Measurements from ENCODE around the gene MSL1.
A peak's percentile ranks its signal among the peaks of the same experiment; 100 is the strongest.

MSL1 gene

DNA sequence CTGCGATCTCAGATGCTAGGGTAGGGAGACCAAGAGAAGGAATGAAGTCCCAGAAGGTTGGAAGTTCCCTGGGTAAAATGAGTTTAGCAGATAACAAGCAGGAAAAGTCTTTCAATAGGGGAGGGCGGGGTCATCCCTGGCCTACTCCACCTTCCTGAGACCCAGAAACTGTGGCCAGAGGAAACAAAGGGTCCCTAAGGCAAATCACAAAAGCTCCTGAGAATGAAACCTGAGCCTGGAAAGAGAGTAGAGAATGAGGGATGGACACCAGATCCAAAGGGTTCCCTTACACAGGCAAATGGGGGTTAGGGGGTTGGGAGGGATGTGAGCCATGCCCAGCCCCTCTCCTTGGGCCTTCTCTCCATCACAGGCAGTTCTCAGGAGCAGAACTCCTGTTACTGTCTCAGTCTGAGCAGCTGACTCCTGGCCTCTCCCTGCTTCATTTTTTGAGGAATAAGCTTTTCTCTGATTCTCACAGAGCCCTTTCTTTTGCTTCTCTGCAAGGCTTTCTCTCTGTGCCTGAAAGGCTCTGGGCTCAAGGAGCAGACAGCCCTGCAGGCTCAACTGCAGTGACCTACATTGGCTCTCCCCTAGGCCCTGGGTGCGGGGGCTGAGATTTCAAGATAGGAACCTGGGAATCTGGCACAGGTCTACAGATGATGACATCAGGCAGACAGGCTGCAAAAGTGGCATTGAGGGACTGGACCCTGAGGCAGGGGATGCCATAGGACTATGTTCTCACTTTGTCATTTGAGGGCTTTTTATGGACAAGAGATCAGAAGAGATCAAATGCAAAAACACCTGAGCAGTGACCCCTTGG, 11.5 kb upstream of the MSL1 start:
- Histone ChIP-seq H3K36me3 (ENCODE audit: insufficient read depth, low read depth, low read length) (no peaks in the 10 kb centered on the region), H3K9me3 (ENCODE audit: insufficient read depth, low read depth, low read length) (no peaks in the 10 kb centered on the region), H3K4me3 (ENCODE audit: low read length) (no peak overlapping the region), H3K9ac (ENCODE audit: low read depth, low read length) (peak overlapping the region; percentile 27; the same call in 1 of the 2 replicates), H3K27me3 (ENCODE audit: insufficient read depth, low read length) (peaks cover 30% of the 10 kb centered on the region), H3K27ac (ENCODE audit: low read length) (no peak overlapping the region), H3K4me1 (ENCODE audit: insufficient read depth, low read length) (peaks cover 56% of the 10 kb centered on the region)

DNA sequence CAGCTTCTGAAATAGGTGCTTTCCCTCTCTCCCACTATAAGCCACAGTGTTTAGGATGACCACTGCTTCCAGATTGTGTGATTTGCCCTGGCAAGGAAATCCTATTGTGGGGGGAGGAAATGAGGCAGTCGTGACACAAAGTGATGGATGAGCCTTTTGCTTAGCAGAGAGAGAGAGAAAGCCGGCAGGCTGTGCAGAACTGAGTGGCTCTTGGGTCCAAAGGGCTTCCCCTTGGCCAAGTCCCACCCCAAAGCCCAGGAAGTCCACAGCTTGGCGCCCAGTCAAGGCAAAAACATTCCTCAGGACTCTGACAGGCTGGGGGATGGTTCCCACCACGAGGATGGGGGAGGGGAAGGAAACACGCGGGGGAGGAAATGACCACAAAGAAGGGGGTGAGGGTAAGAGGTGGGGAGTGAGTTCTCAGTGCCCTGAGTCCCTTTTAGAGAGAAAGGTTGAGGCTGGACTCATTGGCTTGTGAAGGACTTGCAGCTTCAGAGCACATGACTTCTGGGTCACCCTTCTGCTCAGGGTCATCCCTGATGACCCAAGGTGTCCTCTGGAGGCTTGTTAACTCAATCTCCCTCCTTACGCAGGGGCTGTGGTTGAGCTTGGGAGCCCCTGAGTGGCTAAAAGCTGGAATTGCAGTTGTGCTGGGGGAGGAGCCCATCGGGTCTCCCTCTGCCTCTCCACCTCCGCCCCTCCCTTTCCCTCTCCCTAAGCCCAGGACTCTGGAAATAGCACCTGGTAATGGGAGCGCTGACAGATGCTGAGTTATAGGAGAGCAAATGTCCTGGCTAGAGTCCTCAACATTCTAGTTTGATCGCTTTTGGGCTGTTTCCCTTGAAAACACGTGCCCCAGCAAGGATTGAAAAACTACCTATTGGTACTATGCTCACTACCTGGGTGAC, 10.3 kb upstream of the MSL1 start:
- Histone ChIP-seq H3K9me3 (ENCODE audit: insufficient read depth, low read depth, low read length) (no peaks in the 10 kb centered on the region), H3K27me3 (ENCODE audit: insufficient read depth, low read length) (peaks cover 18% of the 10 kb centered on the region), H3K36me3 (ENCODE audit: insufficient read depth, low read depth, low read length) (no peaks in the 10 kb centered on the region), H3K27ac (ENCODE audit: low read length) (no peak overlapping the region), H3K4me1 (ENCODE audit: insufficient read depth, low read length) (peaks cover 53% of the 10 kb centered on the region), H3K9ac (ENCODE audit: low read depth, low read length) (peak overlapping the region; percentile 49; the same call in 1 of the 2 replicates), H3K4me3 (ENCODE audit: low read length) (peak overlapping the region; percentile 26; the same call in 1 of the 2 replicates)

GRCh38 chr17:40112191-40112711, 9.5 kb upstream of the MSL1 start:
- no peaks in the 10 kb centered on the region for H3K36me3 ChIP-seq (ENCODE audit: insufficient read depth, low read depth, low read length)
- H3K9me3 ChIP-seq (ENCODE audit: insufficient read depth, low read depth, low read length), result no peaks in the 10 kb centered on the region
- H3K9ac ChIP-seq (ENCODE audit: low read depth, low read length), result peak overlapping the region; percentile 49; the same call in 1 of the 2 replicates
- peak overlapping the region; percentile 26; the same call in 1 of the 2 replicates for H3K4me3 ChIP-seq (ENCODE audit: low read length)
- no peak overlapping the region for H3K27ac ChIP-seq (ENCODE audit: low read length)
- peaks cover 45% of the 10 kb centered on the region for H3K4me1 ChIP-seq (ENCODE audit: insufficient read depth, low read length)
- peaks cover 10% of the 10 kb centered on the region for H3K27me3 ChIP-seq (ENCODE audit: insufficient read depth, low read length)

DNA sequence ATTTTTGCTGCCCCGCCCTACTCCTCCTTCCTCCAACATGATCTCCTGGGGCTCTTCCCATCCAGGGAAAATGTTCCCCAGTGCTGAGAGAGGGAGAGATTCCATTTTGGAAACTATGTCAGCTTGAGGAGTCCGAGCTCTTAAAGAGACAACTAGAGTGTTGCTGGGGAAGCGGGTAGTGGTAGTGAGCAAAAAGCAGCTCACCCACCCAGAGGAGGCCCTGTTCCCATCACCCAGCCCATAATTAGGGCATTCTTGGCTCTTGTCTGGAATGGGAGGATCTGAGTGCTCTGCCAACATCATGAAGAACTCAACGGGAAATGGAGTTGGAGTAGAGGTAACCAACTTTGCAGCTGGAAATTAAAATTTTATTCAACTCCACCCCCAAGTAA, 9.1 kb upstream of the MSL1 start:
- peaks cover 40% of the 10 kb centered on the region for H3K4me1 ChIP-seq (ENCODE audit: insufficient read depth, low read length)
- no peak overlapping the region for H3K4me3 ChIP-seq (ENCODE audit: low read length)

GRCh38 chr17:40113110-40113906, 8.5 kb upstream of the MSL1 start:
- Histone ChIP-seq H3K4me3 (ENCODE audit: low read length) (peak overlapping the region; percentile 61; the same call in 1 of the 2 replicates), H3K27me3 (ENCODE audit: insufficient read depth, low read length) (no peaks in the 10 kb centered on the region; the same call in 1 of the 2 replicates), H3K36me3 (ENCODE audit: insufficient read depth, low read depth, low read length) (no peaks in the 10 kb centered on the region), H3K4me1 (ENCODE audit: insufficient read depth, low read length) (peaks cover 37% of the 10 kb centered on the region), H3K9me3 (ENCODE audit: insufficient read depth, low read depth, low read length) (no peaks in the 10 kb centered on the region), H3K9ac (ENCODE audit: low read depth, low read length) (peak overlapping the region; percentile 86), H3K27ac (ENCODE audit: low read length) (peak overlapping the region; percentile 94)

More for the DNA sequence above, 9.1 kb upstream of the MSL1 start:
- Histone ChIP-seq H3K27me3 (ENCODE audit: insufficient read depth, low read length) (peaks cover 5% of the 10 kb centered on the region), H3K9ac (ENCODE audit: low read depth, low read length) (peak overlapping the region; percentile 49; the same call in 1 of the 2 replicates), H3K27ac (ENCODE audit: low read length) (no peak overlapping the region), H3K36me3 (ENCODE audit: insufficient read depth, low read depth, low read length) (no peaks in the 10 kb centered on the region), H3K9me3 (ENCODE audit: insufficient read depth, low read depth, low read length) (no peaks in the 10 kb centered on the region)

GRCh38 chr17:40113907-40114245, 7.9 kb upstream of the MSL1 start:
- H3K36me3 ChIP-seq (ENCODE audit: insufficient read depth, low read depth, low read length), result no peaks in the 10 kb centered on the region
- H3K4me1 ChIP-seq (ENCODE audit: insufficient read depth, low read length), result peaks cover 37% of the 10 kb centered on the region
- peak overlapping the region; percentile 94 for H3K27ac ChIP-seq (ENCODE audit: low read length)
- H3K27me3 ChIP-seq (ENCODE audit: insufficient read depth, low read length), result no peaks in the 10 kb centered on the region
- H3K9me3 ChIP-seq (ENCODE audit: insufficient read depth, low read depth, low read length), result no peaks in the 10 kb centered on the region
- peak overlapping the region; percentile 86; the same call in 1 of the 2 replicates for H3K9ac ChIP-seq (ENCODE audit: low read depth, low read length)
- peak overlapping the region; percentile 61; the same call in 1 of the 2 replicates for H3K4me3 ChIP-seq (ENCODE audit: low read length)

GRCh38 chr17:40115101-40115436, 6.7 kb upstream of the MSL1 start:
- Histone ChIP-seq H3K9ac (ENCODE audit: low read depth, low read length) (no peak overlapping the region), H3K4me1 (ENCODE audit: insufficient read depth, low read length) (peaks cover 37% of the 10 kb centered on the region), H3K27ac (ENCODE audit: low read length) (no peak overlapping the region), H3K9me3 (ENCODE audit: insufficient read depth, low read depth, low read length) (no peaks in the 10 kb centered on the region), H3K27me3 (ENCODE audit: insufficient read depth, low read length) (no peaks in the 10 kb centered on the region), H3K36me3 (ENCODE audit: insufficient read depth, low read depth, low read length) (no peaks in the 10 kb centered on the region), H3K4me3 (ENCODE audit: low read length) (no peak overlapping the region)

GRCh38 chr17:40122136-40122998, 596 bp downstream of the MSL1 start:
- H3K4me1 ChIP-seq (ENCODE audit: insufficient read depth, low read length), result peaks cover 9% of the 10 kb centered on the region; the same call in 1 of the 2 replicates
- peaks cover 27% of the 10 kb centered on the region for H3K36me3 ChIP-seq (ENCODE audit: insufficient read depth, low read depth, low read length)
- no peaks in the 10 kb centered on the region for H3K27me3 ChIP-seq (ENCODE audit: insufficient read depth, low read length)
- H3K27ac ChIP-seq (ENCODE audit: low read length), result peak overlapping the region; percentile 81
- H3K9ac ChIP-seq (ENCODE audit: low read depth, low read length), result peak overlapping the region; percentile 92; the same call in 1 of the 2 replicates
- no peaks in the 10 kb centered on the region for H3K9me3 ChIP-seq (ENCODE audit: insufficient read depth, low read depth, low read length)
- peak overlapping the region; percentile 91; the same call in 1 of the 2 replicates for H3K4me3 ChIP-seq (ENCODE audit: low read length)

- Histone ChIP-seq H3K9me3 (ENCODE audit: insufficient read depth, low read depth, low read length) (no peaks in the 10 kb centered on the region), H3K4me3 (ENCODE audit: low read length) (peak overlapping the region; percentile 91), H3K9ac (ENCODE audit: low read depth, low read length) (peak overlapping the region; percentile 81; the same call in 1 of the 2 replicates), H3K27me3 (ENCODE audit: insufficient read depth, low read length) (no peaks in the 10 kb centered on the region), H3K4me1 (ENCODE audit: insufficient read depth, low read length) (peaks cover 9% of the 10 kb centered on the region; the same call in 1 of the 2 replicates), H3K36me3 (ENCODE audit: insufficient read depth, low read depth, low read length) (peaks cover 35% of the 10 kb centered on the region), H3K27ac (ENCODE audit: low read length) (peak overlapping the region; percentile 81)
Observed at GRCh38 chr17:40122999-40123810, 1.4 kb downstream of the MSL1 start.

DNA sequence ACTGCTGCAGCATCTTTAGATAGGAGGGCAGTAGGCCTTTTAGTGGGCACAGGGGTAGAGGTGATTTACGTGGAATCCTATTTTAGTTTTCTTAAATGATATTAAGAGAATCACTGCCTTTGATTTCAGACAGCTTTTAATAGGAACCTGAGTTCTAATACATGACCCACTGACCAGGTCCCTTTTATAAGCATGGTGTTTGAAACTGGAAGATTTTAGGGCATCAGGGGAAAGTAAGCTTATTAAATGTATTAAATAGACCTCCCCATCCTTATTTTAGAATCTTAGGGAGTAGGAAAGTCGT, 2.0 kb downstream of the MSL1 start:
- Histone ChIP-seq H3K27me3 (ENCODE audit: insufficient read depth, low read length) (no peaks in the 10 kb centered on the region), H3K9me3 (ENCODE audit: insufficient read depth, low read depth, low read length) (no peaks in the 10 kb centered on the region), H3K9ac (ENCODE audit: low read depth, low read length) (peak overlapping the region; percentile 81; the same call in 1 of the 2 replicates), H3K4me1 (ENCODE audit: insufficient read depth, low read length) (peaks cover 9% of the 10 kb centered on the region; the same call in 1 of the 2 replicates), H3K4me3 (ENCODE audit: low read length) (peak overlapping the region; percentile 91), H3K27ac (ENCODE audit: low read length) (no peak overlapping the region), H3K36me3 (ENCODE audit: insufficient read depth, low read depth, low read length) (peaks cover 40% of the 10 kb centered on the region)
